OCI-LY7 (cell line): ENCODE data around the gene PADI4. TPM values are rescaled to one million over a fixed set of nuclear protein-coding genes. Genes with fewer than 3 reads are reported as not detected.

Experiments used
- BruUV-seq: library from RNA; stranded (reverse); fragments of 400-500 nt; replicated peaks from 2 replicates; lab custom pipeline; 2021; lab: Mats Ljungman, UMichigan
- CTCF ChIA-PET: fragments of 300-600 bp; sonication (Branson Sonifier 250); formaldehyde crosslinking; loops from one replicate; lab custom pipeline; 2022; ENCODE audit warnings: antibody characterized with exemption; ENCODE audit not compliant: unreplicated experiment; lab: Charles Lee
- POLR2A ChIA-PET: fragments of 300-600 bp; sonication (Branson Sonifier 250); formaldehyde crosslinking; loops from one replicate; lab custom pipeline; 2022; ENCODE audit warnings: antibody characterized with exemption; lab: Charles Lee
- DNase-seq: peaks from one replicate; pipeline ENCODE4 v3.0.0-alpha.2; 2015; ENCODE audit warnings: low spot score
- H2AFZ ChIP-seq: fragments of 200-600 bp; sonication (generic), shearing (Covaris generic); 2 replicates; pipeline ENCODE4 v1.6.1; 2014; ENCODE audit warnings: mild to moderate bottlenecking, antibody characterized with exemption, low read length, moderate library complexity
- H3K27ac ChIP-seq: fragments of 200-600 bp; sonication (generic); 2 replicates; pipeline ENCODE4 v1.5.1; 2014; ENCODE audit warnings: mixed run types, low read depth, mild to moderate bottlenecking, moderate library complexity, low read length, inconsistent platforms; ENCODE audit not compliant: poor library complexity, severe bottlenecking
- H3K36me3 ChIP-seq: fragments of 200-600 bp; sonication (generic); 2 replicates; pipeline ENCODE4 v1.6.1; 2014; ENCODE audit warnings: mild to moderate bottlenecking, antibody characterized with exemption, low read length, moderate library complexity, mixed read lengths; ENCODE audit not compliant: insufficient read depth
- H3K4me1 ChIP-seq: fragments of 200-600 bp; sonication (generic); 2 replicates; pipeline ENCODE4 v1.5.1; 2014; ENCODE audit warnings: mild to moderate bottlenecking, low read length; ENCODE audit not compliant: insufficient read depth, poor library complexity, severe bottlenecking
- H3K4me2 ChIP-seq: fragments of 200-600 bp; sonication (generic); 2 replicates; pipeline ENCODE4 v1.6.1; 2014; ENCODE audit warnings: mild to moderate bottlenecking, low read length
- H3K4me3 ChIP-seq: fragments of 200-600 bp; sonication (generic); 2 replicates; pipeline ENCODE4 v1.5.1; 2014; ENCODE audit warnings: mild to moderate bottlenecking, low read depth, low read length; ENCODE audit not compliant: poor library complexity, severe bottlenecking
- H3K79me2 ChIP-seq: fragments of 200-600 bp; sonication (generic); 2 replicates; pipeline ENCODE4 v1.6.1; 2016; ENCODE audit warnings: low read depth, mild to moderate bottlenecking, low read length, moderate library complexity, mixed read lengths; ENCODE audit not compliant: insufficient read depth
- H3K9me2 ChIP-seq: fragments of 200-600 bp; sonication (generic); 2 replicates; pipeline ENCODE4 v1.6.1; 2016; ENCODE audit warnings: mild to moderate bottlenecking, low read length, mixed read lengths; ENCODE audit not compliant: insufficient read depth
- H3K9me3 ChIP-seq: fragments of 200-600 bp; sonication (generic); 2 replicates; pipeline ENCODE4 v1.6.1; 2014; ENCODE audit warnings: mild to moderate bottlenecking, mixed run types, low read length, mixed read lengths
- H4K20me1 ChIP-seq: fragments of 200-600 bp; sonication (generic); 2 replicates; pipeline ENCODE4 v1.6.1; 2014; ENCODE audit warnings: mild to moderate bottlenecking, antibody characterized with exemption, low read length, moderate library complexity, mixed read lengths; ENCODE audit not compliant: insufficient read depth
- EZH2phosphoT487 ChIP-seq: fragments of 200-600 bp; sonication (generic); IDR thresholded peaks from 2 replicates; pipeline ENCODE4 v1.6.1; 2018; ENCODE audit warnings: low read depth, borderline replicate concordance, mild to moderate bottlenecking, mixed run types, antibody characterized with exemption, low read length, moderate library complexity, mixed read lengths
- intact Hi-C: fragments of 100-400 bp; cut with micrococcal nuclease; formaldehyde crosslinking; loops from one replicate; pipeline ENCODE4 v1.10.0; 2022; ENCODE audit not compliant: unreplicated experiment
- total RNA-seq, 2 experiments: library from RNA; depleted of rRNA in 1 of 2; stranded (reverse); fragments of >200 nt in 1 of 2; shearing (Covaris generic) in 1 of 2; gene quantifications; 2 replicates each; pipeline ENCODE4 v1.2.3, GENCODE V29; 2014 to 2022
- TF ChIP-seq, protein P1 (sequence below): fragments of 200-600 bp; sonication (generic); conservative IDR thresholded peaks from 2 replicates; pipeline ENCODE4 v1.5.1; 2014; ENCODE audit warnings: mild to moderate bottlenecking, antibody characterized with exemption, low read length, moderate library complexity, mixed read lengths

The PADI4 gene
- total RNA-seq, 2 experiments from 2014 or later: 0.19 TPM; not detected in 1

- no peaks in the 10 kb centered on the region for H3K9me2 ChIP-seq
- H3K27ac ChIP-seq: no peak overlapping the region
- no peak overlapping the region for H3K4me3 ChIP-seq
- BruUV-seq: no TSS peak
- H3K36me3 ChIP-seq: no peaks in the 10 kb centered on the region
- TF ChIP-seq, protein P1, sequence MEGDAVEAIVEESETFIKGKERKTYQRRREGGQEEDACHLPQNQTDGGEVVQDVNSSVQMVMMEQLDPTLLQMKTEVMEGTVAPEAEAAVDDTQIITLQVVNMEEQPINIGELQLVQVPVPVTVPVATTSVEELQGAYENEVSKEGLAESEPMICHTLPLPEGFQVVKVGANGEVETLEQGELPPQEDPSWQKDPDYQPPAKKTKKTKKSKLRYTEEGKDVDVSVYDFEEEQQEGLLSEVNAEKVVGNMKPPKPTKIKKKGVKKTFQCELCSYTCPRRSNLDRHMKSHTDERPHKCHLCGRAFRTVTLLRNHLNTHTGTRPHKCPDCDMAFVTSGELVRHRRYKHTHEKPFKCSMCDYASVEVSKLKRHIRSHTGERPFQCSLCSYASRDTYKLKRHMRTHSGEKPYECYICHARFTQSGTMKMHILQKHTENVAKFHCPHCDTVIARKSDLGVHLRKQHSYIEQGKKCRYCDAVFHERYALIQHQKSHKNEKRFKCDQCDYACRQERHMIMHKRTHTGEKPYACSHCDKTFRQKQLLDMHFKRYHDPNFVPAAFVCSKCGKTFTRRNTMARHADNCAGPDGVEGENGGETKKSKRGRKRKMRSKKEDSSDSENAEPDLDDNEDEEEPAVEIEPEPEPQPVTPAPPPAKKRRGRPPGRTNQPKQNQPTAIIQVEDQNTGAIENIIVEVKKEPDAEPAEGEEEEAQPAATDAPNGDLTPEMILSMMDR: no peak
- no peak for TF ChIP-seq EZH2phosphoT487
- DNase-seq: no peak
- ChIA-PET POLR2A (no interaction called here), CTCF (no interaction called here)
- no peak overlapping the region for H3K4me2 ChIP-seq
- H4K20me1 ChIP-seq: no peaks in the 10 kb centered on the region
- no peaks in the 10 kb centered on the region for H3K9me3 ChIP-seq
- H3K79me2 ChIP-seq: no peaks in the 10 kb centered on the region
- no peaks in the 10 kb centered on the region for H3K4me1 ChIP-seq
- intact Hi-C loops: no loop called here
- no peak overlapping the region for H2AFZ ChIP-seq
Measured at GRCh38 chr1:17328855-17329254, 20.9 kb downstream of the PADI4 start.

GRCh38 chr1:17329610-17330009 lies 21.6 kb downstream of the PADI4 start:
- no peak for DNase-seq
- no peak for TF ChIP-seq EZH2phosphoT487
- TF ChIP-seq, protein P1: no peak
- POLR2A ChIA-PET: no interaction called here
- CTCF ChIA-PET: no interaction called here
- BruUV-seq: no TSS peak
- H2AFZ ChIP-seq: no peak overlapping the region
- H3K36me3 ChIP-seq: no peaks in the 10 kb centered on the region
- intact Hi-C loops: loop anchor here (10.0 kb wide), 1 partner anchor 275 kb away; the partner anchor contains the start of gene SDHB
- no peak overlapping the region for H3K4me3 ChIP-seq
- no peaks in the 10 kb centered on the region for H3K4me1 ChIP-seq
- no peak overlapping the region for H3K27ac ChIP-seq
- no peaks in the 10 kb centered on the region for H4K20me1 ChIP-seq
- H3K79me2 ChIP-seq: no peaks in the 10 kb centered on the region
- no peaks in the 10 kb centered on the region for H3K9me2 ChIP-seq
- no peaks in the 10 kb centered on the region for H3K9me3 ChIP-seq
- H3K4me2 ChIP-seq: no peak overlapping the region

GRCh38 chr1:17330856-17331255 lies 22.9 kb downstream of the PADI4 start:
- Histone ChIP-seq H3K4me3 (no peak overlapping the region), H4K20me1 (no peaks in the 10 kb centered on the region), H3K36me3 (no peaks in the 10 kb centered on the region), H3K9me3 (no peaks in the 10 kb centered on the region), H3K79me2 (no peaks in the 10 kb centered on the region), H3K4me2 (no peak overlapping the region), H3K4me1 (no peaks in the 10 kb centered on the region), H2AFZ (no peak overlapping the region), H3K27ac (no peak overlapping the region), H3K9me2 (no peaks in the 10 kb centered on the region)
- no peak for TF ChIP-seq EZH2phosphoT487
- TF ChIP-seq, protein P1: no peak
- CTCF ChIA-PET: no interaction called here
- POLR2A ChIA-PET: no interaction called here
- intact Hi-C loops: loop anchor here (10.0 kb wide), 1 partner anchor 276 kb away; the partner anchor contains the start of gene SDHB
- no peak for DNase-seq
- BruUV-seq: no TSS peak
